GM18502 (cell line): Measurements from ENCODE around the gene SLC24A3.

Experiments used
- ATAC-seq: cut with Tn5 transposase; IDR thresholded peaks from one replicate; pipeline ENCODE4 v1.9.1; 2021; ENCODE audit warnings: mild to moderate bottlenecking; ENCODE audit not compliant: unreplicated experiment, poor library complexity

SLC24A3 gene

DNA sequence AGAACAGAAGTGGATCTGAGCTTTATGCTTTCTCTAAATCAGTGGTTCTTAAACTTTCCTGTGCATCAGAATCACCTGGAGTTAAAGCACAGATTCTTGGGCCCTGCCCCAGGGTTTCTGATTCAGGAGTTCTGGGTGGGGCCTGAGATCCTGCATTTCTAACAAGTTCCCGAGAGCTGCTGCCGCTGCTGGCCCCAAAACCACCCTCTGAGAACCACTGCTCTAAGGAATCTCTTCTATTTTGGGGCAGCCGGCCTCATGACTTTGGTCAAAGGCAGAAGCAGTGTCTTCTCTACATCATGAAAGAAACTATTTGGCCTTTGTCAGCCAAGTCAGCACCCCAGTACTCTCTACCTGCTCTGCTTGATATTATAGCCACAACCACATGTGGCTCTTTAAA is 503.5 kb downstream of the SLC24A3 start:
- no peak for ATAC-seq

DNA sequence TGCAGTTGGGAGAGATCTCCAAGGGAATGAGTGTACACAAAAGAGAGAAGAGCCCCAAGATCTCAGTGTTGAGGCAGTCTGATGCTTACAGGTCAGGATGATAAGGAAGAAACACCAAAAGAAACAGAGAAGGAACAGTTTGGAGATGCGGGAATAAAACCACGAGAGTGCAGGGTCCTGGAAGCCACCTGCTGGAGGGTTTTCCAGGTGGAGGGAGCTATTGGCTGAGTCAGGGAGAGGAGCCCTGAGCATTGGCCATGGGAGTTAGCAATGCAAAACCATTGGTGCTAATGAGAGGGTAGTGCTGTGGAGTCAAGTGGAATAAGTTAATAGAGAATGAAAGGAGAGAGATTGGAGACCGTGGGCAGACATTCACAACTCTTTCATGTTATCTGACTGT is 506.4 kb downstream of the SLC24A3 start:
- no peak for ATAC-seq

DNA sequence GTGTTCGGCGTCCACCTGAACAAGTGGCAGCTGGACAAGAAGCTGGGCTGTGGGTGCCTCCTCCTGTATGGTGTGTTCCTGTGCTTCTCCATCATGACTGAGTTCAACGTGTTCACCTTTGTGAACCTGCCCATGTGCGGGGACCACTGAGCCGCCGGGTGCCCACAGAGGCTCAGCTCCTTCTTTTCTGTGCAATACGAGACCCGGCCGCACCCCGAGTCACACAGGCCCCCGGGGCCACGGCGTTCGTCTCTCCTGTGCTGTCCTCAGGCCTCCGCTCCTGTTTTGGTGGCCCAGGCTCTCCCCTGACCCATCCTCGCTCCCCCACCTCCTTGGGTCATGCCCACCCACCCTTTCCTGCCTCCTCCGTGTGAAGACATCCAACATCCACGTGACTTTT is 508.5 kb downstream of the SLC24A3 start:
- ATAC-seq = no peak

DNA sequence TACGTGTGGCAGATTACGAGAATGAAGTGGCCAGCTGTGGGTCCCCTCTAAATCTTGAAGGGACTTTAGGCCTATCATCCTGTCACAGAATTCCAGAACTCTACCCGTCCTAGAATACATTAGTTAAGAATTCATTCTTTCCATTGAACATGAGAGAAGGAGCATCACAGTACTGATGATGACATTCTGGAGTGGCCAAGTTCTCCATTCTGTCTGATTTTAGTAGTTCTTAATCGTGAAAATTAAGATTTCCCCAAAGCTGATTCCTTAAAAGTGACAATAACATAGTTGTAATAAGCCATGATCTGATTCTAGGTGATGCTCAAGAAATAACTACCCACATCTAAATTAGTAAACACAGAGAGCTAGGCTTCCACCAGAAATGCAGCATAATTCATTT is 510.6 kb downstream of the SLC24A3 start:
- ATAC-seq = no peak

DNA sequence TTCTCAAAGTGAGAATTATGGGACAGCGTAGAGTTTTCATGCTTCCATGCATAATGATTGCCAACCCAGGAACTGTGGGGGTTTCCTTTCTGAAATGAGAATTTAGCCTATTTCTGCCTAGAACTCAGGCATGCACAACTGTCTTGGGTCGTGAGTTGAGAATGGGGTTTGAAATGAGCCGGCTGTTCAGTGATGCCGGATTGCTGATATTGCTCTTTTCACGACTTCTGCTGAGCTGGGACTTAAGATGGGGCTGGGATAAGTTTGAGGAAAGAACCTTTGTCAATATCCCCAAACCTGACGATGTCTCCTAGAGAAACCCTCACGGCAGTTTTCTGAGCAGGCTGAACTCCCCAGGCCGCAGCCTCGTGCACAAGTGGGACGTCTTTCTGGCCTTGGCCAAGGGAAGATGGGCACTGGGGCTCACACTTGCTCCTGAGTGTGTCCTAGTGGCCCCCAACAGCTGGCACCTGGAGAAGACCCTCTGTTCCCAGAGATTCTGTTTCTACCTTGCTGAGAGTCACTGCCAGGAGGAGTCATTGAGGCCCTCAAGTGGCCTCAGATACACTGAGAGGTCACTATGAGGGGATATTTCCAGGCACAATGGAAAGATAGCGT is 511.5 kb downstream of the SLC24A3 start:
- ATAC-seq = no peak

DNA sequence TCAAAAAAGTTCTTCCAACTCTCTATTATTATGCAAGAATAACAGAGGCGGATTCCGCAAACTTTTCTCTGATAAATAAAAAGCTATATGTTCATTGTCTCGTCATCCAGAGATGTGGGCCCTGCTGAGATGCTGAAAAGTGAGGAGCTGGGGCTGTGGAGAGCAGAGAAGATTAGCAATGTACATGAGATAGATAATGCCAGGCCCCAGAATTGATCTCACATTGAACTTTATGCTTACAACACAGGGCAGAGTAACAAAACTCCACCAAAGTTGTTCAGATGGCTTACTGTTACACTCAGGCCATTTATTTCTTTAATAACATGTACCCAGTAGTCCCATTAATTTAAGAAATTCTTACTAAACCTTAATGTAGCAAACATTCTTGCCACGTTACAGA is 512.9 kb downstream of the SLC24A3 start:
- no peak for ATAC-seq

DNA sequence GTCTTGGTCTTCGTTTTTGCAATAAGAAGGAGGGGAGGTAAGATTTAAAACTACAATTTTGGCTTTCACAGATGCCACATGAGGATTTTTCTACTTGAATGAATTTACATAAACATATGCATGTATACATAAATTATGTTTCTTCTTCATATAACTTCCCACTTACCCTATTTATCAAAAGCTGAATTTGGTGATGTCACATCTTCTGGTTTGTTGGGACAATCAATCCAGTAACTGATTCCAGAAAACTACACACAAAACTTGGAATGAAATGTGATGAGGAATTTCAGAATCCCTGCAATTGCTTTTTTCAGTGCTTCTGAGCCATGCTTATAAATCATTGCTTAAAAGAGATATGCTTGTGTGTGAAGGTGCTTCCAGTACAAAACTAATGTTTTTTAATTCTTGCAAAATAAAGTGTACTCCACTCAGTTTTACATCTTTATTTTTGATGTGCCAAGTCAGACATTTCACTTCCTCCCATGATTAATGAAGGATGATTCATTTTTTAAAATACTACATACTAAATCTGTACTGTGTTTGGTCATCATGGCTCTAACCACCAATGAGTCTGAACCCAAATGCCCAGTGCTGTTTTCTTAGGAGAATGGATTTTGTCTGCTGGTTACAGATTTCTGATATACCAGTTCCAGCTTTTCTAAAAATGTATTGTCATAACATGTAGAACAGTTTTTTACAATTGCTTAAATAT is 513.5 kb downstream of the SLC24A3 start:
- ATAC-seq = no peak

DNA sequence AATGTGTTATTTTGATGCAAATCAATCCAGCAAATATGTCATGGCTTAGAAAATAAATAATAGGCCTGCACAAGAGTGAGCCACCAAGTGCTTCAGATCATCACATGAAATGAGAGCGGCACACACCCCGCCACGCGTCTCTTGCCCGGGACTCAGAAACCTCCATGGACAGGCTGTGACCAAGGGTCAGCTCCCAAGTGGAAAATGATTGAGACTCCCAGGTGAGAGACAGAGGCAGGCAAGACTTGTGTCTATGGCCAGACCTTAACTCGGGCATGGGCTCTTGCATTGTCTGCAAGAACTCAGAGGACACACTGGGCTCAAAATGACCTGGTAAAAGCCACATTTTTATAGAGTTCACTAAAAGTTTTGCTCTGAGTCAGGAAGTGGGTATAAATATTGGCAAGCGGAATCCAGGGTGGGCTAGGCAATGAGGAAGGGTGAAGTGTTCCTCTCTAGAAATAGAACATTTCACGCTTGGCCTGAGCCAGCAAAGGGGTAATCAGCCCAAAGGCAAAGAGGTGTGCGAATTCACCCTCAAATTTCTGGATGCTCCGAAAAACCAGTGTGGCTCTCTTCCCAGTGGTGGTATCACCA is 514.9 kb downstream of the SLC24A3 start:
- ATAC-seq = no peak

DNA sequence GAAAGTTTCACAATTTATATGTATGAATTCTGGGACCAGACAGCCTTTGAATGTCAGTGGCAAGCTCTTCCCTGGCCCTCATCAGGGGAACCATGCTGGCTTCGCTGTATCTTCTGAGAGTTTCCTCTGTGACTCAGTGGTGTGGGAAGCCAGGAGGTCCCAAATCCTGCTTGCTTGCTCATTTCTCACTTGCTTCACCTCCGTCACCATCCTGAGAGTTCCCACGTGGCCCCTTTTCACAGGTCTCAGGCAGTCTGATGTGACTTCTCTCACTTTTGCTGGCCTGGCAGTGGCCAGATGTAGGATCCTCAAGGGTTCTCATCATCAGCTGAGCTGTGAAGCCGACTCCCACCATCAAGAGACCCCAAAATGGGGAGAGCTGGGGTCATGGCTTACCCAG is 517.2 kb downstream of the SLC24A3 start:
- ATAC-seq = no peak

DNA sequence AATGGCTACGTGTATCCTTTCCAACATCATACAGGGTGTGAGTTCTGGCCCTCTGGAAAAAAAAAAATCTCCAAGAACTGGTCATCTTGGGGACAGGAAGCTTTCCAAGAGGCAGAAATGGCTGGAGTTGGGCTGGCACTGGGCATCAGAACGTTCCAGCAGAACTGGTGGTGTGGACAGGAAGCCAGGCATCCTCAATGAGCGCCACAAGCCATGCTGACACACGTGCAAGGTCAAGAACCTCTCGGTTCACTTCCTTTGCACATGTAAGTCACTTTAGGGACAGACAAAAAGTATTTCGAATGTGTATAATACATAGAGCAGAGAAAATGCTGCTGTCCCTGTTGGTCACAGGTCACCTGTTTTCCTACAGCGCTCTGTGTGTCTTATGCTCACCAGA is 518.3 kb downstream of the SLC24A3 start:
- no peak for ATAC-seq

DNA sequence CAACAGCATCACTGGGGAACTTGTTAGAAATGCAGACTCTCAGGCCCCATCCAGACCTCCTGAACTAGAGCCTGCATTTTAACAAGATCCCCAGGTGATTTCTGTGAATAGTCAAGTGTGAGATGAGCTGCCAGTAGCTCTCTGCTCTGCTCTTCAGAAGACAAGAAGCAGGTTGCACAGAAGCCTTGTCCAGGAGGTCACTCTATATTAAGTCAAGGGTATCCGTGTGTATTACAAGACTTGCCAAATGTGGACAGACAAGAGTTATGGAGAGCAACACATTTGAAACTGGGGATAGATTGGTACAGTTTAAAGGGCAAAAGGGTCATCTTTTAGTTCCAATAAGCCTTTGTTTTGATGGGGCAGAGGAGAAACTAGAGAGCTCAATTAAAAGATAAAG is 522.4 kb downstream of the SLC24A3 start:
- ATAC-seq = no peak

DNA sequence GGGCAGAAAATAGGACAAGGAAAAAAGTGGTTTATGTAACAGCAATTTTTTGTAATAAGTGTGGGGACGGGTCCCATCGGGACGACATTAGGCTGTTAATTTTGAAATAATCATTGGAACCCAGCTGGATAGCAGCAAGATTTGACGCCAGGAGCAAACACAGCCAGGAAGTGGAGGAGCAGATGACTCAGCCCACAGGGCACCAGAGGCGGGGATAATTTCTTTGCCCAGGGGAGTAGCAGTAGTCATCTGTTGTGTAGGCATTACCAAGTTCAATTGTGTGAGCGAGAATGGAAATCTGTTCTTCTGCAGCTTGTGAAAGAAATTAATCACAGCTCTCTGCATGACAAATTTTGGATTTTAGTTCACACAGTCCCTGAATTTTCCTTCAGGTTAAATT is 523.0 kb downstream of the SLC24A3 start:
- no peak for ATAC-seq

DNA sequence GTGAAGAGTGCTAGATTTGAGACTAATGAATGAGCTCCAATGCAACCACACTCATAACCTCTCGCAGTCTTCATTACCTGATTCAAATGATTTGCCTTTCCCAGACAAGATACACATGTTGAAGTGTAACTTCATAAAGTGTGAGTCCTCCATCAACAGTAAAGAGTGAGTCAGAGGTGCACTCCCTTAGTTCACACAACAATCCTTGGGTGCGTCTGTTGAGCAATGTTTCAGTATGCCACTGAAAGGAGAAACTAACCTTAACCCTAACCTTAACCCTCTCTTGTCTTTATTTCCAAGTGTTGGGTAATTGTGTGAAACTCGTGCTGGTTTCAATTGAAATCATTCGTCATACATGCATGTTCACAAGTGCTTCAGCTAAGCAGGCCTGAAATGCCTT is 524.6 kb downstream of the SLC24A3 start:
- ATAC-seq = no peak

DNA sequence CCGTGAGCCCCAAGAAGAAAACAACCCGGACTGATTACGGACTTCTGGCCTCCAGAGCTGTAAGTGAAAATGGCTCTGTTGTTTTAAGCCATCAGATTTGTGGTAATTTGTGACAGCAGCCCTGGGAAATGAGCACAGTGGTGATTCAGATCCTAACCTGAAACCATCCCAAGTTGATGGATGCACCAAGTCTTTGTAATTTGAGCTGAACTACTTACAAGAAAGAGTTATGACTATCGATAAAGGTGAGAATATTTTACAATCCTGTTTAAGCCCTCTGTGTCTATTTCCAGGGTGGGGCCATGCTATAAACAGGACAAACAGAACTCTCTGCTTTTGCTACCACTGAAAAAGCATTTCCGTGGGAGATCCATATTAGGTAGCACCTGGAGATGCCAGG is 526.5 kb downstream of the SLC24A3 start:
- ATAC-seq = no peak

DNA sequence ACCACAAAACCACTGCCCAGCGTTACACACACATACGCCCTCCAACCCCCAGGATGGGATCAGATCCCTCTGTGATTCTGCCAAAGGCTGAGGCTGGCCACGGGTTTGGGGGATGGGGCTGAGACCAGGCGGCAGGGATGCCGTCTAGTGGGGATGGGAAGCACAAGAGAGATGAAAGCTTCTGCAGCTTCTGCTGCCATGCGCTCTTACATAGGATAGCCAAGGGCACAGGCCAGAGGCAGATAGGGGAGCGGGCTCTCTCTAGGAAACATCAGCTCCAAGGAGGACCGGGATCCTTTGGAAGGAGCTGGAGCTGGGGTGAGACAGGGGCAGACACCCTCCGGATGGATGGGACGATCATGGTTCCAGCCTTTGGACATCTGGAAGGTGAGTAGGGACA is 526.9 kb downstream of the SLC24A3 start:
- ATAC-seq = no peak

DNA sequence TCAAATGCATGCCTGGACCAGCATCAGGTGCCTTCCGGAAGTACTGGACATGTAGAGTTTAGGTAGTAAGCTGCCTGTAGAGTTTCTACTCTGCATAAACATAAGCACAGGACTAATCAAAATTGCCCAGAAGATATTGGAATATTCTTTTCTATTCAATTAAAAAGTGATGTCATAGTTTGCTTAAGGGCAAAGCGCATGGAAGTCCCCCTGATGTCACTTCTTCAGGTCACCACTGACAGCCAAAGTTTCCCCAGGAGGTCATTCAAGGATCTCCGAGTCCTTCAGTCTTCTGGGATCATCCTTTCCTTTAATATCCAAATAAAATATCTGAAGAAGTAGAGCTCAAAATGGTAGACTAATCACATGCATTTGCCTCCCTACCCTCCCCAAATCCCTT is 528.1 kb downstream of the SLC24A3 start:
- ATAC-seq = no peak

DNA sequence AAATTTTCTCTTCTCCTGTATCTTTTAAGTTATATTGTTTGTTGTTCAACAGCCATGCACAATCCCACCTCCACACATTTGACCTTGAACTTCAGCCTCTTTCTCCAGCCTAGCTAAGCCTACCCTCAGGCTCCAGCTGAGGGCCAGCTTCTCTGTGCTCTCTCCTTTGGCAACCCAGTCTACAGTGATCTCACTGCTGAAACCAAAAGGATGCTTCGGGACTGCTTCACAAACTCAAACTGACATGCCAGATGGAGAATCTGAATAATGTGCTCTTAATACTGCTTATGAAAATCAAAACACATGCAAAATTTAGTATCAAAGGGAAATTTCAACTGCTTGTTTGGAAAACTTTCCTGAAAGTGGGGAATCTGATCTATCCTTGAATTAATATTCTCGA is 529.5 kb downstream of the SLC24A3 start:
- ATAC-seq = no peak

DNA sequence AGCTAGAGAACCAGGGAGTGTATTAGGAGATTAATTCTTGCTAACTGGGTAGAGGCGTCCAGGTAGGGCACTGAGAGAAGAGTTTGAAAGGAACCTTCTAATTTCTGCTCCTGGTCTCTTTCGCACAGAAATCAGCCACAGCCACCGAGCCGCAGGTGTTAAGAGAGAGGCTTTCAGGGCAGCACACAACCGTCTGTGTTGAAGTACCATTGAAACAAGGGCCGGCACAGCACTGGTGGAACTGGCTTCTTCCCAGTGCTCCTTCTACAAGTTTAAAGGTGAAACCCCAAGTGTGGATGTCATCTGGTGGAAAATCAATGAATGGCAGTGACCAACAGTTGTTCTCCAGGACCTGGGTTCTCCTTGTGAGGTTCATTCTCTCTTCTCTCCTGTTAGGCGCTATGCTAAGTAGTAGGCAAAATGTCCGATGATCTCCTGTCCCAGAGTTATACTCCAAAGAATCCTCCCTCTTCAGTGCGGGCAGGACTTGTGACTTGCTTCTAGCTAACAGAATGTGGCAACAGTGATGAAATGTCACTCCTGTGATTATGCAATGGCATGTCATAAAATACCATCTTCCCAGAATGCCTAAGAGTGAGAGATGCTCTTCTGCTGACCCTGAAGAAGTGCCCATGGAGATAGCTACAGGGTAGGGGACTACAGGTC is 530.7 kb downstream of the SLC24A3 start:
- ATAC-seq = no peak

DNA sequence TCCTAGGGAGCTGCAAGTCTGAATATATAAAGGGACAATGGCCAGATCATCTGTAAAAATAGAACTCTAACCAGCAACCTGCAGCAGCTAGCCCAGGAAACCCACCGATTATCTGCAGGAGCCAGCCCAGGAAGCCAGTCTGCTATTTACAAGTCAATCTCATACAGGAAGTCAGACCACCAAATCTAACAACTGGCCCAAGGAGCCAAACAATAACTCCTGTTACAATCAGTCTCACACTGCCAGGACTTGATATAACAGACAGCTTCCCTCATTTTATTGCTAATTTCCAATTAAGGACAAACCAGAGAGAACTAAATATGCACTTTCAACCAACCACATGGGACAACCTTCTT is 531.2 kb downstream of the SLC24A3 start:
- no peak for ATAC-seq

DNA sequence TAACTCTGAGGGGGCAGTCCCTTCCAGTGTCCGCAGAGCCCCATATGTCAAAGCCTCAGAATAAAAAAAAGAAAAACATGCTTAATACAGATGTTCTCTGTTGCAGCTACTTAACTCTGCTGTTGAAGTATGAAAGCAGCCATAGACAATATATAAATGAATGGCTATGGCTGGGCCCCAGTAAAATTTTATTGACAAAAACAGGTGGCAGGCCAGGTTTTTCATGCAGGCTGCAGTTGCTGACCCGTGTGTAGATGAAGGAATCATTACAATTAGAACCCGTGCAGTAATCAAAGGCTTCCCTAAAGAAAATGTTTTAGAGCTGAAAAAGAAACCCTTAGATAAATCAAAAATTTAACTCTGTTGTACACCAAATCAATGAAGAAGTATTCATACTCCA is 532.7 kb downstream of the SLC24A3 start:
- ATAC-seq = no peak

DNA sequence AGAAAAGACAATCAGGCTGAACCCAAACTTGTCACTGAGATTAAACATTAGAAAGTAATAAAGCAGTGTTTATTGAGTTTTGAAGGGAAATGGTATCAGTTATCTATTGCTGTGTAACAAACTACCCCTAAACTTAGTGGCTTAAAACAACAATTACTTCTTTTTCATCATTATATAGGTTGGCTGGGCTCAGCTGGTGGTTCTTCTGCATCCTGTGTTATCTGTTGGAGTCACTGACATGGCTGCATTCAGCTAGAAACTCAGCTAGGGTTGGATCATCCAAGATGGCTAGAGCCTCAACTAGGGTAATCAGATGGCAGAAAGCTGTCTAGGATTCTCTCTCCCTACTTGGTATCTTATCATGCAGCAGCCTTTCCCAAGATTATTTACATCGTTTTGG is 533.1 kb downstream of the SLC24A3 start:
- ATAC-seq = no peak

DNA sequence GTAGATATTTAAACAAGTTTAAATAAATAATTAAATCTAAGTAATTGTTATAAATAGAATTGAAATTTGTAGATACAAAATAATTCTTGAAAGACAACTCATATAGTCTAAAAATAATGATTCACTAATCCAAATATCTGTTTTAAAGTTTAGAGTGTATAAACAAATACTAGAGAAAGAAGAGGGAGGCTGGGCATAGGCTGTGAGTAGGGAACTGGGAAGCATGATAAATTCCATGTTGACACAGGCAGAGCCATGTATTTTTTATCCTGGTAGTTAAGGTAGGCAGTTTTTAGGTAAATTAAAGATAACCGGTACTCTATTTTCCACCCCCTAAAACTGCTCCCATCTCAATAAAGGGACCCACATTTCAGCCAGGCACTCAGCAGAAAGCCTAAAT is 534.0 kb downstream of the SLC24A3 start:
- ATAC-seq = no peak
